Uterus (tissue), 2 donors: Measurements from ENCODE around the gene OR2L8.

Experiments
- CTCF ChIP-seq, 4 experiments: fragments of 200-600 bp in 2 of 4; fragments of 450-650 bp in 2 of 4; sonication (generic) in 2 of 4; IDR thresholded peaks; one replicate each; pipeline ENCODE4 v1.5.1; 2016 to 2019; ENCODE audit warnings: antibody characterized with exemption in 4 of 4, mild to moderate bottlenecking in 2 of 4, moderate library complexity in 1 of 4
- POLR2A ChIP-seq, 2 donors: fragments of 450-650 bp; IDR thresholded peaks; one replicate each; pipeline ENCODE4 v1.6.1; 2016; ENCODE audit warnings: antibody characterized with exemption in 2 of 2, mild to moderate bottlenecking in 1 of 2, moderate library complexity in 1 of 2

GRCh38 chr1:247953408-247953807 is 4.8 kb downstream of the OR2L8 start:
- TF ChIP-seq CTCF (IDR thresholded peaks at IDR 0.05) (no peak), POLR2A (IDR thresholded peaks at IDR 0.05) (no peak)
